HG02678 (cell line): ENCODE measurements around the gene XRCC2.

Experiments used
- ATAC-seq: cut with Tn5 transposase; IDR thresholded peaks from one replicate; pipeline ENCODE4 v1.9.1; 2021; ENCODE audit warnings: mild to moderate bottlenecking, moderate library complexity; ENCODE audit not compliant: unreplicated experiment

Gene XRCC2

DNA sequence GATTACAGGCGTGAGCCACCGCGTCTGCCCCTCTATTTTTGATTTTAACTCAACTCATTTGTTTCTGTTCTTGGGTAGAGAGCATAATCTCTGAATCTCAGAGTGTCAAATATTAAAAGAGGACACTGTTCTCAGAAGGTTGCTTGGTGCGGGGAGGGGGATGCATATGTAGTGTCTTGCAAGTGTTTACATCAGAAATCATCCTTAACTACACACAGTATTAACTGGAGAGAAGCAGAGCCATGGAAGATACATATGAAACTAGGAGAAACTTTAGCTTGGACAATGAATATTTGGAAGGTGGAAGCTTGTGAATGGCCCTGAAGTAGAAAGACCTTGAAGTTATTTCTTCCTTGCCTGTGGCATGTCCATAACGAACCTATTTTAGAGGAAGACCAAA lies 57.5 kb downstream of the XRCC2 start:
- ATAC-seq = no peak

DNA sequence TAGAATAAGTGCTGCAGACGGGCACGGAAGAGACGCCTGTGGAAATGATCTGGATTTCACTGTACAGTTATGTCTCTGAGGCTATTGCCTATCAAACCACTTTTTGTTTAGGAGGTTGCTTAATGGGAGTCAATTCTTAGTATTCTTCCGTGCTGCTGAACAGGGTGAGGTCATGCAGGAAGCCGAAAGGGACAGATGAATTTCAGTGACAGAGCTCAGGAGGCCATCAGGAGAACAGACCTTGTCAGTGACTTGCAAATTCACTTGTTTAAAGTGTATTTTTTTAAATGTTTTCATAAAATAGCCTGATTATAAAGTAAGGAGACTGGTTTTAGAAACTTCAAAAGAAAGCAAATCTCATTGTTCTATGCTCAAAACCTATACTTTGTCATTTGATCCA lies 58.9 kb downstream of the XRCC2 start:
- no peak for ATAC-seq

DNA sequence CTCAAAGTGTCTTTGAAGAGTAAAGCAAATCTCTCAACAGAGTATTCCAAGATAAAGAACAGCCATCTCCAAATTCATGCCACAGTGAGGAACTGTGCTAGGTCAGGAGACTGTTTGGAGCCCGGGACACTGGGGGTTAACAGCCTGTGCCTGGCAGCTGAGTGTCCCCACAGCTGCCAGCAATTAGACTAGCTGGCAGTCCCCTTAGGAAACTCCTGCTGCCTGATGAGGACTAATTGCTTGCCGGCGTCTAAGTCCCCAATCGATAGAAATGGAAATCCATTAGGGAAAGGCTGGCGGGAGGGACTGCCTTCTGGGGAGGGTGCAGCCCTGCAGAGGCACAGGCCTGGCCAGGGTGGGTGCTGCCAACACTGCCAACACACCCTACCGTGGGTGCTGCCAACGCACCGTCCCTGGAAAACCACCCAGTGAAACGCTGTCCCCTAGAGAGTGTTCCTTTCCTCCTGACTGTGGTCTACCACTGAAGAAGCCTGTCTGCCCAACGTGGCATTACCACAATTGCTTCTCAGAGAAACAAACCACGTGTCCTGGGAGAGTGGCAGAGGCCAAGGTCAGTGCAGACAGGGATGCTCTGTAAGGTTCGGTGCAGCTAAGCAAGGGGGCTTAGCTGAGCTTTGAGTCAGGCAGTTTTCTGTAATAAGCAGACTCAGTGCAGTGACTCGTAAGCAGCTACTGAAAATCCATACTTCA lies 60.8 kb downstream of the XRCC2 start:
- ATAC-seq = no peak

DNA sequence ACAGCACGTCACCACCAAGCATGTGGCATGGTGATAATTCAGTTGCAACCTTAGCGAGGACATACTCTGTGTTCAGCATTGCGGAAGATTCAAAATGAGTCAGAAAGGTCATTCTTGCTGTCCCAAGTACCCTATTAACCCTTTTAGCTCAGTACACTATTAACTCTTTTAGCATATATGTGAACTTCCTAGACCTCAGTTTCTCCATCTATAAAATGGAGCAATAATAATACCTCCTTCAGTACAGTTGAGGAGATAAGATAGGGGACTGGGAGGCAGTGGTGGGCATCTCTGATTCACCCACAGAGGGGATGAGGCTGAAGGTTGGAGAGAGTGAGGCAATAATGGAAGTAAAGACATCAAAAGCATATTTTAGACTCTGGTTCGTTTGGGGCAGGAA lies 67.3 kb downstream of the XRCC2 start:
- ATAC-seq = no peak

DNA sequence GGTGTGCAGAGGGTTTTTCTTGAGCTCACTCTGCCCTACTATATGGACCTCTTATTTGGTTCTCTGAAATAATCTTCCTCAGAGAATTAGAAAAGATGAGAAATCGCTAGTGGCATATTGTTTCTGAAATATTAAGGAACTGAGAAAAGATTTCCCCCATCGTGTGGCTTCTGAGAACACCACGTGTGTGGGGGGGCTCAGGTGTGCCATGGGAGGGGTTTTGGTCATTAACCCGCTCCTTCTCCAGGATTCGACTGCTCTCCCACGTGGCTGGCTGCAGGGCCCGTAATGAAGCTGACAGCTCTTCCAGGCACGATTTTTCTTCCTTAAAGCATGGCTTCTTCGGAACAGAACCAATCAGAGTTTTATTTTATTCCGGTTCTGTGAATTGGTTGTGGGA lies 67.7 kb downstream of the XRCC2 start:
- no peak for ATAC-seq

DNA sequence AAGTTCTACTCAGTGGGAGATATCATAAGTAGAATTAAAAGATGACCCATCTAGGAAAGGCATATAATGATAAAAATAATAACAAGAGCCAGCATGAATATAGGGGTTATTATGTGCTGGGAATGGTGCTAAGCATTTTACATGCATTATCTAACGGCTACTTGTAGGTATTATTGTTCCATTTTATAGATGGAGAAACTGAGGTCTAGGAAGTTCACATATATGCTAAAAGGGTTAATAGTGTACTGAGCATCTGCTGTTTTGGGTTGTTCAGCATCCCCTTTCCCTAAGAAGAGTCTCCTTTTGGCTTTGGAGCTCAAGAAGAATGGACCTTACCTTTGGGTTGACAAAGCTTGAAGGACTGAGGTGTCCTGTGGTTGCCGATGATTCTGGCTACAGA lies 68.9 kb downstream of the XRCC2 start:
- no peak for ATAC-seq

DNA sequence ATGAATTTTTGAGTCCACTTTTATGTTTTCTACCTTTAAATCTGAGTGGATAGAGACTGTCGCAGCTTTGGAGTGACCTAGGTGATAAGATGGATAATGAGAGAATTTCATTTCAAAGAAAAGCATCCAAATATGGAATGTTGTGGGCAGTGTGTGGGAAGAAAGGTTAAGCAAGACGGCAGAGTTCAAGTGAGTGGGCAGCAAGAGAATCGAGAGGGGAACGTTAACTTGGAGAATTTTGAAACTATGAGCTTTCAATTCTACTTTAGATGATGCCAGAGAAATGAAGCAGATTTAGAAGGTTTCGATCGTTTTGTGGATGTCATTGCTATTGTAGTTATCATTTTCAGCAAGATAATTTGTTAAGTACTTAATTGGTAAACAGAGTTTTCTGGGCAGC lies 73.0 kb downstream of the XRCC2 start:
- no peak for ATAC-seq

DNA sequence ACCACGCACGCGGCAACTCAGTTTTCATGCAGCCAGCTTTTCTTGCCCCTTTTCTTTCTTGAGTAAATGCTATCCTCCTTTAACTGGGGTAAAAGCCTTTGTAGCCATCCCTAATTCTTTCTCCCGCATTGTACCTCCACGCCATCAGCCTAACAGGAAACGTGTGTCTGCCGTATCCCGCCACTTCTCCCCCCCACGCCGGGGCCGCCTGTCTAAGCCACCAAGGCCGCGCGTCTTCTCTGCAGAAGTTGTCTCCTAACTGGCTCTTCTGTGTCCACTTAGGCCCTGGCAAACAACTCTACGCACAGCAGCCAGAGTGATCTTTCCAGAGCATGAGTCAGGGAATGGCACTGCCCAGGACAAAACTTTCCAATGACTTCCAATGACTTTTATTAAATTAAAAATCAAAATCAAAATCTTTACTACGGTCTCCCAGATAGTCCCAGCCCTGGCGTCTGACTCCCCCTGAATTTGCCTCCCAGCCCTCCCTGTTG lies 74.6 kb downstream of the XRCC2 start:
- no peak for ATAC-seq

DNA sequence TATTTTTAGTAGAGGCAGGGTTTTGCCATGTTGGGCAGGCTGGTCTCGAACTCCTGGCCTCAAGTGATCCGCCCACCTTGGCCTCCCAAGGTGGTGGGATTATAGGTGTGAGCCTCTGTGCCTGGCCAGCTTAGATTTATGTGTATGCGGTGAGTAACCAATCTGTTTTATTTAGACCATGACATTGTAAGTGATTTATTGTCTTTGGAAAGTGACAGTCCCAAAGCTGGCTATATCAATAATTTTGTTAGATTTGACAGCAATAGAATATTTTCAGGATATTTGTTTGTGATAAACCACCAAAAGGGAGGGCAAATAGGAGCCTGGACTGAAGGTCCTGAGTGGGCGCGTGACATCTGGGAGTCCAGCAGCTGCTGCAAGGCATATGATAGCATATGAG lies 75.7 kb downstream of the XRCC2 start:
- no peak for ATAC-seq

DNA sequence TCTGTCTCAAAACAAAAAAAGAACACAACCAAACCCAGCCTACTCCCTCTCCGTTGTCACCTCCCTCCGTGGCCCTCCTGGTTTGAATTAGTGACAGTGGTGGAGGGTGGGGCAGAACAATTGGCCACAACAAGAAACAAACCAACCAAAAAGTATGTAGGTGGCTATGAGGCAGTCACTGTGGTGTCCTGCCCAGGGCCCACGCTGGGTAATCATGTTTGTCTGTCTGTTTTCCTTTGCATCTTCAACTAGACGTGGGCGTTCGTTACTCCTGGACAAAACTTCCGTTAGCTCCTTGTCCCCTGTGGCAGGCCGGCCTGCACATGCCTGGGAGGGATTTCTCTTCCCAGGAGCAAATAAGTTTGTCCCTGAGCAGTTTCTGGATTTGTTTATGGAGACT lies 78.4 kb downstream of the XRCC2 start:
- no peak for ATAC-seq

DNA sequence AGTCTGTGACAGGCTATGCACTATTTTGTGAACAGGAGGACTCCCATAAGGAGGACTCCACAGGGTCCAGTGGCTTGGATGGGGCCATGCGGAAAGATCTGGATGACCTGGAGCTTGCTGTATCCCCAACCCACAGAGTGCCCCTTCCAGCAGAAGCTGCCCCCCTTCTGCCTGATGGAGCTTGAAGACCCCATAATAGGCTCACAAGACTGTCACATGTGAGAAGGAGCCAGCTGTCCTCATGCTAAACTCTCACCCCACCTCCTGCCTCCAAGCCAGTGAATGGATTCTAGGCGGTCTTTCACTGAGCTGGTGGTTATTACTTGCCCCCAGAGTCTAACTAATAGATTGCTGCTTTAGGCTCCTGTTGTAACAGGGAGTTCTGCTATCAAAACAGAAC lies 79.1 kb downstream of the XRCC2 start:
- no peak for ATAC-seq
